Fibroblast of lung (primary cell): ENCODE results near the gene ARHGAP21. TPM values are rescaled to one million over a fixed set of nuclear protein-coding genes. Genes with fewer than 3 reads are reported as not detected.

Experiments
- DNase-seq, 2 donors: peaks; one replicate each; pipeline versions ENCODE4 v3.0.0 to v3.0.0-alpha.2; 2010; ENCODE audit warnings: low read depth in 2 of 2
- H2AFZ ChIP-seq: 2 replicates; pipeline ENCODE4 v1.5.1; 2012; ENCODE audit warnings: low read length, control low read depth, inconsistent platforms
- H3K27ac ChIP-seq: 2 replicates; pipeline ENCODE4 v1.5.1; 2011; ENCODE audit warnings: low read length, control low read depth; ENCODE audit not compliant: insufficient read depth
- H3K27me3 ChIP-seq: 2 replicates; pipeline ENCODE4 v1.5.1; 2011; ENCODE audit warnings: mild to moderate bottlenecking, low read length; ENCODE audit not compliant: control insufficient read depth, insufficient read depth
- H3K36me3 ChIP-seq: 2 replicates; pipeline ENCODE4 v1.5.1; 2011; ENCODE audit warnings: low read length; ENCODE audit not compliant: control insufficient read depth, insufficient read depth
- H3K4me1 ChIP-seq: 2 replicates; pipeline ENCODE4 v1.5.1; 2011; ENCODE audit warnings: low read length; ENCODE audit not compliant: control insufficient read depth, insufficient read depth; ENCODE audit errors: extremely low read depth
- H3K4me2 ChIP-seq: 2 replicates; pipeline ENCODE4 v1.5.1; 2011; ENCODE audit warnings: low read length, control low read depth; ENCODE audit not compliant: insufficient read depth; ENCODE audit errors: extremely low read depth
- H3K4me3 ChIP-seq, 4 experiments: fragments of 200-600 bp in 1 of 4; sonication (generic) in 1 of 4; replicated peaks in 1 of 4; 2 replicates each; pipeline ENCODE4 v1.5.1; 2011 to 2016; ENCODE audit warnings: low read length in 4 of 4, low read depth in 3 of 4, mild to moderate bottlenecking in 3 of 4, control low read depth in 2 of 4, inconsistent platforms in 1 of 4, mixed read lengths in 1 of 4; ENCODE audit not compliant: insufficient read depth in 1 of 4; ENCODE audit errors: control extremely low read depth in 1 of 4
- H3K79me2 ChIP-seq: 2 replicates; pipeline ENCODE4 v1.5.1; 2012; ENCODE audit warnings: mild to moderate bottlenecking, low read length, inconsistent platforms; ENCODE audit not compliant: control insufficient read depth, insufficient read depth
- H3K9ac ChIP-seq: 2 replicates; pipeline ENCODE4 v1.5.1; 2011; ENCODE audit warnings: mild to moderate bottlenecking, low read length, control low read depth; ENCODE audit not compliant: insufficient read depth
- H3K9me3 ChIP-seq: 2 replicates; pipeline ENCODE4 v1.5.1; 2012; ENCODE audit warnings: low read depth, low read length; ENCODE audit not compliant: control insufficient read depth, insufficient read depth
- H4K20me1 ChIP-seq: 2 replicates; pipeline ENCODE4 v1.5.1; 2011; ENCODE audit warnings: low read length; ENCODE audit not compliant: control insufficient read depth, insufficient read depth; ENCODE audit errors: extremely low read depth
- CTCF ChIP-seq, 2 donors: IDR thresholded peaks in 1 of 2; conservative IDR thresholded peaks in 1 of 2; 1 replicate in 1 of 2; 2 replicates in 1 of 2; pipeline ENCODE4 v1.5.1; 2011 to 2012; ENCODE audit warnings: low read length in 2 of 2, control low read depth in 1 of 2, inconsistent platforms in 1 of 2, low read depth in 1 of 2, mild to moderate bottlenecking in 1 of 2
- EZH2 ChIP-seq: IDR thresholded peaks from 2 replicates; pipeline ENCODE4 v1.5.1; 2012; ENCODE audit warnings: low read length, control low read depth, mild to moderate bottlenecking; ENCODE audit errors: missing control alignments
- polyA plus RNA-seq, 2 donors: library from polyadenylated mRNA; depleted of rRNA in 1 of 2; stranded (reverse) in 1 of 2; unstranded in 1 of 2; fragments of >200 nt; gene quantifications; 2 replicates each; pipeline ENCODE4 v1.2.1, GENCODE V29; 2011 to 2012; ENCODE audit warnings: missing spikeins in 1 of 2
- total RNA-seq: library from RNA; depleted of rRNA; stranded (reverse); fragments of >200 nt; gene quantifications from 2 replicates; pipeline ENCODE4 v1.2.1, GENCODE V29; 2014

ARHGAP21 gene
- total and polyA plus RNA-seq, 2 donors (not counting 1 experiment from before 2014, with no cell fraction given), result 105 to 173 TPM

- Histone ChIP-seq H4K20me1 (no peaks in the 10 kb centered on the region), H3K4me3 (no peak overlapping the region), H3K4me1 (no peaks in the 10 kb centered on the region), H3K9ac (no peak overlapping the region), H3K9me3 (no peaks in the 10 kb centered on the region), H3K4me2 (no peak overlapping the region), H2AFZ (no peak overlapping the region), H3K36me3 (no peaks in the 10 kb centered on the region), H3K79me2 (peaks cover 2% of the 10 kb centered on the region), H3K27ac (no peak overlapping the region), H3K27me3 (no peaks in the 10 kb centered on the region)
- DNase-seq, result no peak
- TF ChIP-seq EZH2, result no peak
- TF ChIP-seq CTCF (conservative IDR thresholded peaks at IDR 0.05 in 1 of 2, IDR thresholded peaks at IDR 0.05 in 1 of 2; ENCODE audit: low read depth in 1 of 2, low read length in 2 of 2), result no peak
These were observed 117.7 kb downstream of the ARHGAP21 start for GRCh38 chr10:24606021-24606420.

GRCh38 chr10:24605141-24605540 lies 118.5 kb downstream of the ARHGAP21 start:
- TF ChIP-seq EZH2 (no peak), CTCF (conservative IDR thresholded peaks at IDR 0.05 in 1 of 2, IDR thresholded peaks at IDR 0.05 in 1 of 2; ENCODE audit: low read depth in 1 of 2, low read length in 2 of 2) (no peak)
- no peak overlapping the region for H3K9ac ChIP-seq
- no peak overlapping the region for H3K4me3 ChIP-seq
- no peak overlapping the region for H3K27ac ChIP-seq
- H3K79me2 ChIP-seq, result no peaks in the 10 kb centered on the region
- peaks cover 2% of the 10 kb centered on the region for H3K36me3 ChIP-seq
- H4K20me1 ChIP-seq, result no peaks in the 10 kb centered on the region
- no peaks in the 10 kb centered on the region for H3K27me3 ChIP-seq
- DNase-seq, result no peak
- no peak overlapping the region for H3K4me2 ChIP-seq
- H2AFZ ChIP-seq, result no peak overlapping the region
- no peaks in the 10 kb centered on the region for H3K9me3 ChIP-seq
- H3K4me1 ChIP-seq, result no peaks in the 10 kb centered on the region

DNA sequence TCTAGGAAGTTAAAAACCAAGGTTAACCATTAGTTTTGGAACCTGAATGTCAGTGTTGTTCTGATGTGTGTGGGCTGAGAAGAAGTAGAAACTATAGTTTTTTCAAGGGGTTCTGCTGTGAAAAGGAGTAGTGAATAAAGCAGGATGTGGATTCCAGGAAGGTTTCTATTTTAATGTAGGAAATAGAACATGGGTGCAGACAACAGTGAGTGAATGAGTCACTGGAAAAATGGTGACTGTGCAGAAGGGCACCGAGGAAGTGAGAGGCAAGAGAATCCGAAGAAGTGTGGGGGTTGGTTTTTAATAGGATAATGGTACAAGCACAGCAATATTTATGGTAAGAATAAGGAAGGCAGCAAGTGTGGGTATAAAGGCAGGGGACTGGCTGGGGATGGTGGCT lies 120.4 kb downstream of the ARHGAP21 start:
- no peaks in the 10 kb centered on the region for H4K20me1 ChIP-seq
- no peak overlapping the region for H3K4me2 ChIP-seq
- H2AFZ ChIP-seq, result no peak overlapping the region
- no peaks in the 10 kb centered on the region for H3K27me3 ChIP-seq
- TF ChIP-seq EZH2 (no peak), CTCF (conservative IDR thresholded peaks at IDR 0.05 in 1 of 2, IDR thresholded peaks at IDR 0.05 in 1 of 2; ENCODE audit: low read depth in 1 of 2, low read length in 2 of 2) (no peak)
- H3K27ac ChIP-seq, result no peak overlapping the region
- H3K9me3 ChIP-seq, result no peaks in the 10 kb centered on the region
- DNase-seq, result peak; percentile 43 to 73
- H3K36me3 ChIP-seq, result peaks cover 4% of the 10 kb centered on the region
- no peaks in the 10 kb centered on the region for H3K79me2 ChIP-seq
- H3K9ac ChIP-seq, result no peak overlapping the region
- no peak overlapping the region for H3K4me3 ChIP-seq
- H3K4me1 ChIP-seq, result no peaks in the 10 kb centered on the region
